Right lobe of liver (tissue), 6 donors: ENCODE measurements around the gene BTK. TPM values are rescaled to one million over a fixed set of nuclear protein-coding genes. Genes with fewer than 3 reads are reported as not detected.

Experiments used
- ATAC-seq, 4 donors: fragments of 200-7000 bp; cut with Tn5 transposase; one replicate each; pipeline ENCODE4 v1.9.1; 2020; ENCODE audit warnings: mild to moderate bottlenecking in 4 of 4, moderate library complexity in 4 of 4
- DNase-seq, 3 donors: peaks; one replicate each; pipeline ENCODE4 v3.0.0-alpha.2; 2020
- H3K27ac ChIP-seq, 3 donors: fragments of 200-600 bp; one replicate each; pipeline ENCODE4 v1.8.0; 2022
- H3K27me3 ChIP-seq, 2 donors: fragments of 200-600 bp; one replicate each; pipeline ENCODE4 v1.8.0; 2022
- H3K36me3 ChIP-seq, 4 donors: fragments of 200-600 bp; sonication (generic) in 1 of 4; one replicate each; pipeline versions ENCODE4 v1.5.1 to v1.8.0; 2017 to 2022; ENCODE audit warnings: control low read depth in 1 of 4
- H3K4me1 ChIP-seq, 4 donors: fragments of 200-600 bp; sonication (generic) in 1 of 4; one replicate each; pipeline versions ENCODE4 v1.5.1 to v1.8.0; 2017 to 2022; ENCODE audit warnings: control low read depth in 1 of 4
- H3K4me3 ChIP-seq, 3 donors: fragments of 200-600 bp; one replicate each; pipeline ENCODE4 v1.8.0; 2022
- H3K9me3 ChIP-seq, 4 donors: fragments of 200-600 bp; sonication (generic) in 1 of 4; one replicate each; pipeline versions ENCODE4 v1.5.1 to v1.8.0; 2017 to 2022; ENCODE audit warnings: control low read depth in 1 of 4
- CTCF ChIP-seq, 4 donors: fragments of 200-600 bp in 3 of 4; fragments of 450-650 bp in 1 of 4; IDR thresholded peaks; one replicate each; pipeline versions ENCODE4 v1.5.1 to v1.8.0; 2016 to 2022; ENCODE audit warnings: antibody characterized with exemption in 4 of 4, mild to moderate bottlenecking in 2 of 4
- POLR2A ChIP-seq: fragments of 450-650 bp; IDR thresholded peaks from one replicate; pipeline ENCODE4 v1.6.1; 2017; ENCODE audit warnings: antibody characterized with exemption, mild to moderate bottlenecking
- WGBS: methylation state at CpG from one replicate; pipeline ENCODE4 v1.1.6; 2018; ENCODE audit warnings: low coverage, low lambda C conversion rate; ENCODE audit not compliant: insufficient coverage; ENCODE audit errors: missing lambda C conversion rate; 5-methylcytosine and 5-hydroxymethylcytosine counted together
- intact Hi-C, 2 donors: fragments of 100-400 bp; cut with DNase I; formaldehyde crosslinking; loops; one replicate each; pipeline versions ENCODE4 v1.11.2 to v1.14.1; 2022
- total RNA-seq, 6 experiments: library from RNA; depleted of rRNA in 2 of 6; stranded (reverse); fragments of >200 nt in 2 of 6; fragmentation: NEBNext Ultra II Directional in 3 of 6; extraction: Animal tissue kit (Norgen Biotek cat#: 25700) in 3 of 6; gene quantifications; one replicate each; pipeline versions ENCODE4 v1.1.0 to v1.2.4, GENCODE V29; 2016 to 2023
- donor health status: DM: no; HTN: yes; CAD: no.
- donor health status: DM: no; HTN: no; CAD: no.
- donor health status: DM: no; HTN: no; CAD: no.
- donor health status: DM: no; HTN: yes; CAD: no.
- donor health status: DM: no; HTN: yes; CAD: no.

Gene BTK
- total RNA-seq, 6 experiments from 2014 or later = 1.1 to 4.7 (median 1.8) TPM

- TF ChIP-seq CTCF (IDR thresholded peaks at IDR 0.05) (no peak), POLR2A (no peak)
- Histone ChIP-seq H3K4me1 (no peaks in the 10 kb centered on the region), H3K4me3 (no peak overlapping the region), H3K27me3 (peaks cover 0 to 3% of the 10 kb centered on the region in 2 donors), H3K36me3 (peaks cover 0 to 5% (median 3%) of the 10 kb centered on the region in 4 donors), H3K9me3 (no peaks in the 10 kb centered on the region), H3K27ac (no peak overlapping the region)
- DNase-seq = no peak
- 46% methylated on average over 4 of the region's 4 CpGs for WGBS
- no peak for ATAC-seq
- intact Hi-C loops = no loop called here
These were observed 12.7 kb upstream of the BTK start for GRCh38 chrX:101398694-101399093.

DNA sequence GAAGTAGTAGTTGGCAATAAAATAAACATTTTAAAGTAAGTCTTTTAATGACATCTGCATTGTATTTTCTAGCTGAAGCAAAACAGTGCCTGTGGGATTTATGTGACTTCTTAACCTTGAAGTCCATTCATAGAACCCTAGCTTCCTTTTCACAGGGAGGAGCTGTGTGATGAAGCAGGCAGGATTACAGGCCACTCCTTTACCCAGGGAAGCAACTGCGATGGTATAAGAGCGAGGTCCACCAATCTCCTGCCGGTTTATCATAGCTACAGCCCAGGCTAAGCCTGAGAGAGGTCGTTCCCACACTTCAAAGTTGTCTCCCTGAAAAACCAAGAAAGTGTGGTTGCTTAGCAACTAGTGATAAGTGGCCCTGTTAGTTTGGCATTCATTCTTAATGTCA lies 11.8 kb upstream of the BTK start:
- Histone ChIP-seq H3K36me3 (peaks cover 0 to 5% (median 3%) of the 10 kb centered on the region in 4 donors), H3K4me3 (no peak overlapping the region), H3K4me1 (no peaks in the 10 kb centered on the region), H3K27me3 (peaks cover 0 to 3% of the 10 kb centered on the region in 2 donors), H3K9me3 (no peaks in the 10 kb centered on the region), H3K27ac (no peak overlapping the region)
- ATAC-seq (no peak), DNase-seq (no peak)
- intact Hi-C loops = no loop called here
- TF ChIP-seq CTCF (IDR thresholded peaks at IDR 0.05) = no peak
- WGBS = 48% methylated on average over 4 of the region's 4 CpGs

- peaks cover 0 to 5% (median 1%) of the 10 kb centered on the region in 4 donors for H3K36me3 ChIP-seq
- H3K9me3 ChIP-seq = no peaks in the 10 kb centered on the region
- no peak overlapping the region for H3K27ac ChIP-seq
- H3K4me3 ChIP-seq = no peak overlapping the region
- H3K27me3 ChIP-seq = peaks cover 0 to 3% of the 10 kb centered on the region in 2 donors
- DNase-seq = no peak
- no peak for TF ChIP-seq POLR2A
- TF ChIP-seq CTCF (IDR thresholded peaks at IDR 0.05) = no peak
- WGBS = 73% methylated on average over 1 of the region's 1 CpG
- intact Hi-C loops = no loop called here
- ATAC-seq = peak in 2 of 4 donors; percentile 32 to 47
- H3K4me1 ChIP-seq = no peaks in the 10 kb centered on the region
These were observed 9.8 kb upstream of the BTK start for GRCh38 chrX:101395789-101396188.

DNA sequence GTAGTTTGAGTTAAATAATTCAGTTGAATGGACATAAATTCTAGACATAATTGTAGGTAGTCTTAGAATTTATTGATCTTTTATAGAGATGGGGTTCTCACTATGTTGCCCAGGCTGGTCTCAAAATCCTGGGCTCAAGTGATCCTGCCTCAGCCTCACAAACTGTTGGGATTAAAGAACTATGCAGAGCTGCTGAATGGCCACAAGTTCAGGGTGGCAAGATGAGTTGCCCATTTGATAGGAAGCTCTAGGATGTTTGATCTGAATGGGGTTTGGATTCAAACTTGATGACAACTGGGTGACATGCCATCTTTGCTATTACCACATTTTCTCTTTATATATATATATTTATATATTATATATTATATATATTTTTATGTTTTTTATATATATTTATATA lies 8.4 kb upstream of the BTK start:
- Histone ChIP-seq H3K27me3 (peaks cover 0 to 3% of the 10 kb centered on the region in 2 donors), H3K4me3 (no peak overlapping the region), H3K36me3 (peaks cover 0 to 5% (median 1%) of the 10 kb centered on the region in 4 donors), H3K27ac (no peak overlapping the region), H3K4me1 (no peaks in the 10 kb centered on the region), H3K9me3 (no peaks in the 10 kb centered on the region)
- intact Hi-C loops = no loop called here
- ATAC-seq (no peak), DNase-seq (no peak)
- TF ChIP-seq POLR2A = no peak
- no peak for TF ChIP-seq CTCF (IDR thresholded peaks at IDR 0.05)
